HUDEP-2 (cell line): ENCODE results near the gene KCNJ1.
A peak's percentile ranks its signal among the peaks of the same experiment; 100 is the strongest.

Experiments
- DNase-seq, 76 experiments: peaks; one replicate each; lab custom pipeline; 2025; ENCODE audit not compliant: unreplicated experiment in 76 of 76; lab: John Stamatoyannopoulos, UW

KCNJ1 gene

DNA sequence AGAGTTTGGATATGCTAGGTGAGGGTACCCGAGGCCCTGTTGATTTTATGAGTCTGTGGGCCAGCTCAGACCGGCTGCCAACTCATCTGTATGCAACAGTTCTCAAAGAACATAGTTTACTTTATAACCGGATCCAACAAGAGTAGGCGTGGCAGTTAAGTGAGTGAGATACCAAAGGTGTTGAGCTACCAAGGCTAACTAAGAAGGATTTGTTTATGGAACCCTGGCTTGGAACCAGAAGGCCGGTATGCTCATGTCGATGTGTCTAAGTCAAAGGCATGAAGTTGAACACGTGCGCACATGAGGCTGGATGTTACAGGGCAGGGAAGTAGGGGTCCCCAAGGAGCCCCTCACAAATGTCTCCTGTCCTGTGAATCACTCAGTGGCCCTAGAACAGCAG is at the start of gene KCNJ1:
KCNJ1 (minus strand) TSS at position 20 of the 400 bp plus-strand sequence. CDS start 27,053 bp downstream, outside the sequence.
- no peak for DNase-seq

DNA sequence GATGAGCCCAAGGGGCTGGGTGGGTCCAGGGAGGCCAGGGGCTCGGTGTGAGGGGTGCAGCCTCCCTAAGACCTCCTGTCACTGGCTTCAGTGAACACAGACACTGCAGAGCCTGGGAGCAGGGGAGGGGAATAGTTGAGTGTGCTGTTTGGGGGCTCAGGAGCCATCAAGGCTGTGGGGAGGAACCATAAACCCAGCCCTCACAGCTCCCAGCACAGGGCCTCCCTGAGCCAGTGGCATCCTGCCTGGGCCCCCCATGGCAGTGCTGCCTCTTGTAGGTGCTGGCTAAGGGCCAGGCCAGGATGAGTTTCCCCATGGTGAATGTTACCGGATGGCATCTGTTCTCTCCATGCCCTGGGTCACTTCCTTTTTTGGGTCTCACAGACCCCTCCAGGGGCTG is 49.6 kb upstream of the KCNJ1 start:
- no peak for DNase-seq

DNA sequence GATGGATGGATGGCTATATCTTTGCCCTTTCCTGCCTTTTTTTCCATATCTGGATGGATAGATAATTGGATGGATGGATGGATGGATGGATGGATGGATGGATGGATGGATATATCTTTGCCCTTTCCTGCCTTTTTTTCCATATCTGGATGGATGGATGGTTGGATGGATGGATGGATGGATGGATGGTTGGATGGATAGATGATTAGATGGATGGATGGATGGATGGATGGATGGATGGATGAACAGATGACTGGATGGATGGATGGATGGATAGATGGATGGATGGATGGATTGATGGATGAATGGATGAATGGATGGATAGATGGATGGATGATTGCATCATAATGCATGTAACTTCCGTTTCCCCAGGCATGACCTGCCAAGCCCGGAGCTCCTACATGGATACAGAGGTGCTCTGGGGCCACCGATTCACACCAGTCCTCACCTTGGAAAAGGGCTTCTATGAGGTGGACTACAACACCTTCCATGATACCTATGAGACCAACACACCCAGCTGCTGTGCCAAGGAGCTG is 49.0 kb upstream of the KCNJ1 start:
- no peak for DNase-seq

DNA sequence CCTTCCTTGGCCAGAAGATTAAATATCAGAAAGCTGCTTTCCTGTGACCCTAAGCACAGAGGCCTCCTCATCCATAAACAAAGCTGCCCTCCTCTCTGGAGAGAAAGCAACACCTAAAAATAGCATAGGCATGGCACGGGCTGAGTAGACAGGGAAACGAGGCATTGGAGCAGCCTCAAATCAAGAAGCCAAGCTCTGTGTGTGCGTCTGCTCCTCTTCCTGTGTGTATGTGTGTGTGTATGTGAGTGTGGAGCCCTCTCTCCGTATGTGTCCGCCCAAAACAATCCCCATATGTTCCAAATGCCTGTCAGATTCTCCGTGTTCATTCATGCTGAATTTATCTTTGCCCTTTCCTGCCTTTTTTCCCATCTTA is 48.0 kb upstream of the KCNJ1 start:
- DNase-seq: no peak

- DNase-seq: no peak
Observed at GRCh38 chr11:128914216-128915148, 47.4 kb upstream of the KCNJ1 start.

GRCh38 chr11:128913806-128914205 is 46.7 kb upstream of the KCNJ1 start:
- no peak for DNase-seq

GRCh38 chr11:128911701-128912100 is 44.6 kb upstream of the KCNJ1 start:
- no peak for DNase-seq

DNA sequence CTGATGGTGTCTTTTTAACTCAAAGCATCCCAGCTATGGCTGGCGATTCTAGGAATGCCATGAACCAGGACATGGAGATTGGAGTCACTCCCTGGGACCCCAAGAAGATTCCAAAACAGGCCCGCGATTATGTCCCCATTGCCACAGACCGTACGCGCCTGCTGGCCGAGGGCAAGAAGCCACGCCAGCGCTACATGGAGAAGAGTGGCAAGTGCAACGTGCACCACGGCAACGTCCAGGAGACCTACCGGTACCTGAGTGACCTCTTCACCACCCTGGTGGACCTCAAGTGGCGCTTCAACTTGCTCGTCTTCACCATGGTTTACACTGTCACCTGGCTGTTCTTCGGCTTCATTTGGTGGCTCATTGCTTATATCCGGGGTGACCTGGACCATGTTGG is 44.1 kb upstream of the KCNJ1 start:
- DNase-seq: no peak

DNA sequence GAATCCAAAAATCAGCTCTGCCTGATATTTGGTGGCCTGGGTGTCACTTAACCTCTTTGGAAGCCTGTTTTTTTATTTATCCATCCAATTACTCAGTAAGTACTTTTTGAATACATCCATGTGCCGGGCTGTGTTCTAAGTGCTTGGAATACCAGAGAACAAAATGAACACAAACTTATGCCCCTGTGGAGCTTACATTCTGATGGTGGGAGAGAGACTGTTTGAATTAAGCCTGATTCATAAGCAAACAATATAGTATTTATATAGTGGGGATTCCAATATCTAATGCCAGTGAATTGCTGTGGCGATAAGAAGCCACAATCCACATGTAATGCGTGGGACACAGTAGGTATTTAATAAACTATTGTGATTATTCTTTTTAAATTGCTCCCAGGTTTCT is 43.5 kb upstream of the KCNJ1 start:
- no peak for DNase-seq

- DNase-seq: no peak
Observed at GRCh38 chr11:128909438-128910125, 42.5 kb upstream of the KCNJ1 start.

- DNase-seq: peak in 3 of 76 experiments; percentile 1 to 6 (median 4)
Observed at GRCh38 chr11:128908391-128909246, 41.5 kb upstream of the KCNJ1 start.

DNA sequence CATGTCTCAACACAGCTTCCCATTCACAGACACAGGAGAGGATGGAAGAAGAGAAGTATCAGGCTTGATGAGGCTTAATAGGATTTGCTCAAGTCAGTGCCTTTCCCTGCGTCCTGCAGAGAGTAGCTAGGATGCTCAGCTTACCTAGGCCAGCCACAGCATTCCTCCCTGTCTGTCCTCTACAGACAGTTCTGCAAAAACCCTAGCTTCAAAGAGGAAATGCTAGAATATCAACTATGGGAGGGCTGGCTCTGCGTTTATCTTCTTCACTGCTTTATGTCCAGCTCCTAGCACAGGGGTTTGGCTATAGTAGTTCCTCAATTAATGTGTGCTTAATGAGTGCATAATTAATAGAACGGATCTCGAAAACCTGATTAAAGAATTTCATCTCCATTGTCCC is 40.5 kb upstream of the KCNJ1 start:
- no peak for DNase-seq

GRCh38 chr11:128906185-128907050 is 39.3 kb upstream of the KCNJ1 start:
- no peak for DNase-seq

GRCh38 chr11:128905345-128906184 is 38.5 kb upstream of the KCNJ1 start:
- DNase-seq: peak in 7 of 76 experiments; percentile 1 to 11 (median 4)

GRCh38 chr11:128904656-128905344 is 37.7 kb upstream of the KCNJ1 start:
- no peak for DNase-seq

GRCh38 chr11:128904303-128904655 is 37.2 kb upstream of the KCNJ1 start:
- DNase-seq: no peak

GRCh38 chr11:128903248-128904061 is 36.4 kb upstream of the KCNJ1 start:
- no peak for DNase-seq
